SU-DHL-6 (cell line): ENCODE data around the gene FBXW10.
"Not testable (repeated sequence)": the region's sequence is repeated elsewhere in the genome, so short reads cannot be mapped to it uniquely, and the experiment has no call there.

Experiments
- H2AFZ ChIP-seq: fragments of 200-600 bp; sonication (generic); 2 replicates; pipeline ENCODE4 v1.6.1; 2014; ENCODE audit warnings: low read depth, mild to moderate bottlenecking, moderate library complexity, mixed read lengths, antibody characterized with exemption, low read length; ENCODE audit not compliant: severe bottlenecking
- H3F3A ChIP-seq: fragments of 200-600 bp; shearing (Covaris generic); 2 replicates; pipeline ENCODE4 v1.6.0; 2016; ENCODE audit warnings: antibody characterized with exemption, mild to moderate bottlenecking; ENCODE audit not compliant: insufficient read depth
- H3K27ac ChIP-seq: fragments of 200-600 bp; sonication (generic); 2 replicates; pipeline ENCODE4 v1.5.1; 2016; ENCODE audit warnings: low read depth, mild to moderate bottlenecking, low read length, moderate library complexity, mixed read lengths
- H3K27me3 ChIP-seq: fragments of 200-600 bp; sonication (generic), shearing (Covaris generic); 2 replicates; pipeline ENCODE4 v1.6.0; 2014; ENCODE audit warnings: mild to moderate bottlenecking, low read length
- H3K36me3 ChIP-seq: fragments of 200-600 bp; sonication (generic); 2 replicates; pipeline ENCODE4 v1.6.1; 2014; ENCODE audit warnings: mild to moderate bottlenecking, low read length, mixed read lengths
- H3K4me2 ChIP-seq: fragments of 300-600, 200-600 bp; shearing (Covaris generic), sonication (generic); 2 replicates; pipeline ENCODE4 v1.6.0; 2014; ENCODE audit warnings: low read length, low read depth, mild to moderate bottlenecking; ENCODE audit not compliant: poor library complexity, severe bottlenecking
- H3K4me3 ChIP-seq: fragments of 200-600 bp; sonication (generic); 2 replicates; pipeline ENCODE4 v1.5.1; 2014; ENCODE audit warnings: antibody characterized with exemption, low read length, mild to moderate bottlenecking, mixed read lengths; ENCODE audit not compliant: insufficient read depth, poor library complexity, severe bottlenecking
- H3K79me2 ChIP-seq: fragments of 200-600 bp; sonication (generic); 2 replicates; pipeline ENCODE4 v1.6.1; 2014; ENCODE audit warnings: mild to moderate bottlenecking, low read length, moderate library complexity; ENCODE audit not compliant: insufficient read depth
- H3K9ac ChIP-seq: fragments of 200-600 bp; sonication (generic); 2 replicates; pipeline ENCODE4 v1.7.0; 2014; ENCODE audit warnings: mild to moderate bottlenecking, low read length
- H3K9me2 ChIP-seq: fragments of 200-600 bp; sonication (generic); replicated peaks from 2 replicates; pipeline ENCODE4 v1.6.1; 2014; ENCODE audit warnings: low read length; ENCODE audit not compliant: insufficient read depth
- H3K9me3 ChIP-seq: fragments of 200-600 bp; sonication (generic); 2 replicates; pipeline ENCODE4 v1.6.1; 2014; ENCODE audit warnings: low read length, mixed read lengths; ENCODE audit not compliant: insufficient read depth
- H4K20me1 ChIP-seq: fragments of 200-600 bp; sonication (generic); 2 replicates; pipeline ENCODE4 v1.6.1; 2014; ENCODE audit warnings: low read depth, mild to moderate bottlenecking, antibody characterized with exemption, low read length, moderate library complexity, mixed read lengths

The FBXW10 gene

GRCh38 chr17:18718643-18719427, 25.0 kb upstream of the FBXW10 start:
- H3K4me3 ChIP-seq, H3K27ac ChIP-seq, H3K27me3 ChIP-seq, H3K4me2 ChIP-seq, H3K9ac ChIP-seq, H3K9me3 ChIP-seq, H2AFZ ChIP-seq, H3K36me3 ChIP-seq, H3F3A ChIP-seq, H4K20me1 ChIP-seq, H3K79me2 ChIP-seq, H3K9me2 ChIP-seq: not testable (repeated sequence)

- H3K4me2 ChIP-seq, H3F3A ChIP-seq, H3K9me2 ChIP-seq, H3K9ac ChIP-seq, H3K9me3 ChIP-seq, H3K27ac ChIP-seq, H3K27me3 ChIP-seq, H3K79me2 ChIP-seq, H4K20me1 ChIP-seq, H3K4me3 ChIP-seq, H2AFZ ChIP-seq, H3K36me3 ChIP-seq: not testable (repeated sequence)
These were observed 24.3 kb upstream of the FBXW10 start for GRCh38 chr17:18719428-18720110.

GRCh38 chr17:18721775-18722547, 21.9 kb upstream of the FBXW10 start:
- not testable (repeated sequence) for H3K27ac ChIP-seq, H3K9ac ChIP-seq, H3K79me2 ChIP-seq, H2AFZ ChIP-seq, H3K27me3 ChIP-seq, H3K9me3 ChIP-seq, H3K4me3 ChIP-seq, H3F3A ChIP-seq, H3K4me2 ChIP-seq, H3K9me2 ChIP-seq, H4K20me1 ChIP-seq, H3K36me3 ChIP-seq

GRCh38 chr17:18722612-18723011, 21.2 kb upstream of the FBXW10 start:
- H4K20me1 ChIP-seq, H3K27ac ChIP-seq, H3K9me3 ChIP-seq, H3K36me3 ChIP-seq, H3K4me3 ChIP-seq, H3K4me2 ChIP-seq, H3K9me2 ChIP-seq, H3K79me2 ChIP-seq, H3K27me3 ChIP-seq, H3F3A ChIP-seq, H2AFZ ChIP-seq, H3K9ac ChIP-seq: not testable (repeated sequence)

- not testable (repeated sequence) for H3K9me2 ChIP-seq, H2AFZ ChIP-seq, H3K4me3 ChIP-seq, H3K9me3 ChIP-seq, H3F3A ChIP-seq, H3K79me2 ChIP-seq, H3K27ac ChIP-seq, H3K4me2 ChIP-seq, H3K36me3 ChIP-seq, H3K9ac ChIP-seq, H3K27me3 ChIP-seq, H4K20me1 ChIP-seq
These were observed 20.3 kb upstream of the FBXW10 start for GRCh38 chr17:18723509-18723908.

- H3F3A ChIP-seq, H3K9me3 ChIP-seq, H3K79me2 ChIP-seq, H2AFZ ChIP-seq, H3K9ac ChIP-seq, H3K9me2 ChIP-seq, H3K36me3 ChIP-seq, H4K20me1 ChIP-seq, H3K4me2 ChIP-seq, H3K27me3 ChIP-seq, H3K27ac ChIP-seq, H3K4me3 ChIP-seq: not testable (repeated sequence)
These were observed 11.4 kb upstream of the FBXW10 start for GRCh38 chr17:18732438-18732837.

GRCh38 chr17:18733350-18733749, 10.5 kb upstream of the FBXW10 start:
- not testable (repeated sequence) for H3K79me2 ChIP-seq, H2AFZ ChIP-seq, H3K9ac ChIP-seq, H3K4me3 ChIP-seq, H3K4me2 ChIP-seq, H3K27me3 ChIP-seq, H3F3A ChIP-seq, H3K9me2 ChIP-seq, H3K36me3 ChIP-seq, H4K20me1 ChIP-seq, H3K27ac ChIP-seq, H3K9me3 ChIP-seq
